Measurements from ENCODE around the gene MAPK8. TPM values are rescaled to one million over a fixed set of nuclear protein-coding genes. Genes with fewer than 3 reads are reported as not detected.

Gene MAPK8
- total RNA-seq, 1 experiment from 2014 or later: 52.9 TPM

- DNase-seq (ENCODE audit: low spot score): no peak
- ChIA-PET POLR2A (no interaction called here), CTCF (interaction anchor here (1.4 kb wide), 1 partner anchor 36 kb away, joined by 3 read pairs; no protein-coding TSS in a partner anchor)
- no peaks in the 10 kb centered on the region for H3K4me1 Mint-ChIP-seq
- no peaks in the 10 kb centered on the region for H3K27me3 Mint-ChIP-seq (ENCODE audit: low read depth)
- H3K4me3 Mint-ChIP-seq: no peak overlapping the region
- TF ChIP-seq MYBL2 (CRISPR knock-in tag; IDR thresholded peaks at IDR 0.05): no peak
- no peak for ATAC-seq
- no peak overlapping the region for H3K27ac Mint-ChIP-seq
- H3K36me3 Mint-ChIP-seq: peaks cover 3% of the 10 kb centered on the region; the same call in 1 of the 2 replicates
- no peaks in the 10 kb centered on the region for H3K9me3 Mint-ChIP-seq
Observed at GRCh38 chr10:48423884-48424283, 117.4 kb downstream of the MAPK8 start.

GRCh38 chr10:48428896-48429295 lies 122.4 kb downstream of the MAPK8 start:
- CTCF ChIA-PET: no interaction called here
- no peaks in the 10 kb centered on the region for H3K9me3 Mint-ChIP-seq
- POLR2A ChIA-PET: no interaction called here
- DNase-seq (ENCODE audit: low spot score) (no peak), ATAC-seq (no peak)
- no peak overlapping the region for H3K27ac Mint-ChIP-seq
- no peak overlapping the region for H3K4me3 Mint-ChIP-seq
- H3K27me3 Mint-ChIP-seq (ENCODE audit: low read depth): no peaks in the 10 kb centered on the region
- peaks cover 6% of the 10 kb centered on the region; the same call in 1 of the 2 replicates for H3K36me3 Mint-ChIP-seq
- no peaks in the 10 kb centered on the region for H3K4me1 Mint-ChIP-seq
- no peak for TF ChIP-seq NR2C2 (CRISPR knock-in tag; IDR thresholded peaks at IDR 0.05)
- TF ChIP-seq ZNF512 (CRISPR knock-in tag; IDR thresholded peaks at IDR 0.05; ENCODE audit: borderline replicate concordance): no peak
- TF ChIP-seq, protein P1, sequence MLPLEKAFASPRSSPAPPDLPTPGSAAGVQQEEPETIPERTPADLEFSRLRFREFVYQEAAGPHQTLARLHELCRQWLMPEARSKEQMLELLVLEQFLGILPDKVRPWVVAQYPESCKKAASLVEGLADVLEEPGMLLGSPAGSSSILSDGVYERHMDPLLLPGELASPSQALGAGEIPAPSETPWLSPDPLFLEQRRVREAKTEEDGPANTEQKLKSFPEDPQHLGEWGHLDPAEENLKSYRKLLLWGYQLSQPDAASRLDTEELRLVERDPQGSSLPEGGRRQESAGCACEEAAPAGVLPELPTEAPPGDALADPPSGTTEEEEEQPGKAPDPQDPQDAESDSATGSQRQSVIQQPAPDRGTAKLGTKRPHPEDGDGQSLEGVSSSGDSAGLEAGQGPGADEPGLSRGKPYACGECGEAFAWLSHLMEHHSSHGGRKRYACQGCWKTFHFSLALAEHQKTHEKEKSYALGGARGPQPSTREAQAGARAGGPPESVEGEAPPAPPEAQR (CRISPR knock-in tag; IDR thresholded peaks at IDR 0.05): no peak
- TF ChIP-seq TEAD4 (CRISPR knock-in tag; IDR thresholded peaks at IDR 0.05): no peak
- no peak for TF ChIP-seq NFE2L1 (CRISPR knock-in tag; IDR thresholded peaks at IDR 0.05)
- no peak for TF ChIP-seq E2F1 (CRISPR knock-in tag; IDR thresholded peaks at IDR 0.05)
- TF ChIP-seq ZNF317 (CRISPR knock-in tag; IDR thresholded peaks at IDR 0.05; ENCODE audit: borderline replicate concordance, low read depth): no peak
- no peak for TF ChIP-seq TEAD1 (CRISPR knock-in tag; IDR thresholded peaks at IDR 0.05)
- TF ChIP-seq PREB (CRISPR knock-in tag; IDR thresholded peaks at IDR 0.05; ENCODE audit: borderline replicate concordance): no peak
- no peak for TF ChIP-seq ATF3 (CRISPR knock-in tag; conservative IDR thresholded peaks at IDR 0.05)
- no peak for TF ChIP-seq JUN (CRISPR knock-in tag; IDR thresholded peaks at IDR 0.05)
- TF ChIP-seq GABPB1 (CRISPR knock-in tag; IDR thresholded peaks at IDR 0.05): no peak
- TF ChIP-seq ZNF416 (CRISPR knock-in tag; IDR thresholded peaks at IDR 0.05): no peak

DNA sequence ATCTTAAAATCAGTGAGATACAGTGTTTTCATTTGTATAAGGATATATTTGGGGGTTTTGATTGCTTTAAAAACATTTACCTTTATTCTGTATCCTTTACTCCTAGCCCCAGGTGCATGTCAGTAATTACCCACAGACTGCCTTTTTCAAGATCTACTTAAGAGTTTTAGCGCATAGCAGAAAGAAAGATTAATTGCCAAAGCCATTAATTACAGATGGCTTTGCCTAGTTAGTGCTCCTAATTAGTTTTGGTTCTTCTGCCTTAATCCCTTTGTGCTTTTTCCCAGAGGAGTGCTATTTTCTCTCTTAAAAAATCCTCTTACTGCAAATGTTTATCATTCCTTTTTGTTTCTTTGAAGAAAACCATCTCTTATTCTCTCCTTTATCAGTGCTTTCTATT lies 122.8 kb downstream of the MAPK8 start:
- Mint-ChIP-seq H3K4me1 (no peaks in the 10 kb centered on the region), H3K27me3 (ENCODE audit: low read depth) (no peaks in the 10 kb centered on the region), H3K4me3 (no peak overlapping the region), H3K27ac (no peak overlapping the region), H3K9me3 (no peaks in the 10 kb centered on the region), H3K36me3 (peaks cover 6% of the 10 kb centered on the region; the same call in 1 of the 2 replicates)
- ATAC-seq (no peak), DNase-seq (ENCODE audit: low spot score) (no peak)
- no peak for TF ChIP-seq MYBL2 (CRISPR knock-in tag; IDR thresholded peaks at IDR 0.05)
- no peak for TF ChIP-seq E2F4 (CRISPR knock-in tag; IDR thresholded peaks at IDR 0.05; ENCODE audit: borderline replicate concordance, low read depth)
- TF ChIP-seq NFE2L1 (CRISPR knock-in tag; IDR thresholded peaks at IDR 0.05): no peak
- TF ChIP-seq, protein P2, sequence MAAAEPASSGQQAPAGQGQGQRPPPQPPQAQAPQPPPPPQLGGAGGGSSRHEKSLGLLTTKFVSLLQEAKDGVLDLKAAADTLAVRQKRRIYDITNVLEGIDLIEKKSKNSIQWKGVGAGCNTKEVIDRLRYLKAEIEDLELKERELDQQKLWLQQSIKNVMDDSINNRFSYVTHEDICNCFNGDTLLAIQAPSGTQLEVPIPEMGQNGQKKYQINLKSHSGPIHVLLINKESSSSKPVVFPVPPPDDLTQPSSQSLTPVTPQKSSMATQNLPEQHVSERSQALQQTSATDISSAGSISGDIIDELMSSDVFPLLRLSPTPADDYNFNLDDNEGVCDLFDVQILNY (CRISPR knock-in tag; IDR thresholded peaks at IDR 0.05): no peak
- no peak for TF ChIP-seq CREB1 (CRISPR knock-in tag; IDR thresholded peaks at IDR 0.05)
- TF ChIP-seq ZNF138 (CRISPR knock-in tag; conservative IDR thresholded peaks at IDR 0.05): no peak
- TF ChIP-seq ESRRA (CRISPR knock-in tag; IDR thresholded peaks at IDR 0.05; ENCODE audit: borderline replicate concordance): no peak
- TF ChIP-seq, protein P3, sequence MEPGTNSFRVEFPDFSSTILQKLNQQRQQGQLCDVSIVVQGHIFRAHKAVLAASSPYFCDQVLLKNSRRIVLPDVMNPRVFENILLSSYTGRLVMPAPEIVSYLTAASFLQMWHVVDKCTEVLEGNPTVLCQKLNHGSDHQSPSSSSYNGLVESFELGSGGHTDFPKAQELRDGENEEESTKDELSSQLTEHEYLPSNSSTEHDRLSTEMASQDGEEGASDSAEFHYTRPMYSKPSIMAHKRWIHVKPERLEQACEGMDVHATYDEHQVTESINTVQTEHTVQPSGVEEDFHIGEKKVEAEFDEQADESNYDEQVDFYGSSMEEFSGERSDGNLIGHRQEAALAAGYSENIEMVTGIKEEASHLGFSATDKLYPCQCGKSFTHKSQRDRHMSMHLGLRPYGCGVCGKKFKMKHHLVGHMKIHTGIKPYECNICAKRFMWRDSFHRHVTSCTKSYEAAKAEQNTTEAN (CRISPR knock-in tag; IDR thresholded peaks at IDR 0.05): no peak
- TF ChIP-seq CREM (CRISPR knock-in tag; IDR thresholded peaks at IDR 0.05): no peak
- no peak for TF ChIP-seq CBFB (CRISPR knock-in tag; IDR thresholded peaks at IDR 0.05; ENCODE audit: low read depth)
- TF ChIP-seq JUN (CRISPR knock-in tag; IDR thresholded peaks at IDR 0.05): no peak
- no peak for TF ChIP-seq IRF2 (CRISPR knock-in tag; IDR thresholded peaks at IDR 0.05; ENCODE audit: borderline replicate concordance, low read depth)
- no peak for TF ChIP-seq ZNF263 (CRISPR knock-in tag; IDR thresholded peaks at IDR 0.05; ENCODE audit: low read depth)
- ChIA-PET POLR2A (no interaction called here), CTCF (no interaction called here)
